ENCODE data around the gene THOC5.
"Not testable (repeated sequence)": the region's sequence is repeated elsewhere in the genome, so short reads cannot be mapped to it uniquely, and the experiment has no call there.

Gene THOC5

GRCh38 chr22:29510542-29510941 is 43.0 kb downstream of the THOC5 start:
- no peak for DNase-seq (ENCODE audit: low spot score)

GRCh38 chr22:29509815-29510214 is 43.7 kb downstream of the THOC5 start:
- no peak for DNase-seq (ENCODE audit: low spot score)

DNA sequence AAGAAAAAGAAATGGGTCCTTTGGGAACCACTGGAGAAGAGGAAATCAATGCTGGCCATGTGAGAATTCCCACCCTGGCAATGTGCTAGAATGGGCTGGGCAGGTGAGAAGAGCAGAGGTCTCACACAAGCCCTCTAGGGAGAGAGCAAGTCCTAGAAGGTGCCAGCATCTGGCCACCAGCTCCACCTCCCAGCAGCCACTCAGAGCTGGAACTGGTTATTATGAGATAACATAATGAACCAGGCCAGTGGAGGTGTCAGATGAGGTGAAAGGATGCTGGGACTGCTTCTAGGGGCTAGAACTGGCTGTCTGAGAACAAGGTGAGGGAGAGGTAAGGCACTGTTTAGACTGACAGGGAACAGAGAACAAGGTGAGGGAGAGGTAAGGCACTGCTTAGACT is 44.3 kb downstream of the THOC5 start:
- DNase-seq (ENCODE audit: low spot score) = no peak

- DNase-seq (ENCODE audit: low spot score) = no peak
Measured at GRCh38 chr22:29503811-29504372, 49.7 kb downstream of the THOC5 start.

DNA sequence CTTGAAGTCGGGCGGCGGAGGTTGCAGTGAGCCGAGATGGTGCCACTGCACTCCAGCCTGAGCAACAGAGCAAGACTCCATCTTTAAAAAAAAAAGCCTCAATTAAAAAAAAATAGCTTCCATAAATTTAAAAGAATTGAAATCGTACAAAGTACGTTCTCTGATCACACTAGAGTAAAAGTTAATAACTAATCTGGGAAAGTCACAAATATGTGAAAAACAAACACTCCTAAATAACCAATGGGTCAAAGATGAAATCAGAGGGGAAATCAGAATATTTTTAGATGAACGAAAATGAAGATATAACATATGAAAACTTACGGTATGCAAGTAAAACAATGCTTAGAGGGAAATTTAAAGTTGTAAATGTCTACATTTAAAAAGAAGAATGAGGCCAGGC is 53.7 kb downstream of the THOC5 start:
- DNase-seq (ENCODE audit: low spot score) = no peak

DNA sequence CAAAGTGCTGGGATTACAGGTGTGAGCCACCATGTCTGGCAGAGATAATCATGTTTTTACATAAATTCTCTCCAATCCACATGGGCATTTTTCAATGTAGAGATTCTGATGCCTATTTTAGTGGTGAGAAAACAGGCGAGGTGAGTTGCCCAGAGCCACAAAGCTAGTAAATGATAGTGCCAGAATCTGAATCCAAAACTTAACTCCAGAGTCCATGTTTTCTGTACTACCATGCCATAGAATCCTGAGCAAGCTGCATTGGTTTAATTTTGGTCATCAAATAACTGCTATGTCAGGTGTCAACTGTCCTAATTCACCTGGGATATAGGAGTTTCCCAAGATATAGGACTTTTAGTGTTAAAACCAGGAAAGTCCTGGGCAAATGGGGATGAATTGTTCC is 59.9 kb downstream of the THOC5 start:
- DNase-seq (ENCODE audit: low spot score) = no peak

DNA sequence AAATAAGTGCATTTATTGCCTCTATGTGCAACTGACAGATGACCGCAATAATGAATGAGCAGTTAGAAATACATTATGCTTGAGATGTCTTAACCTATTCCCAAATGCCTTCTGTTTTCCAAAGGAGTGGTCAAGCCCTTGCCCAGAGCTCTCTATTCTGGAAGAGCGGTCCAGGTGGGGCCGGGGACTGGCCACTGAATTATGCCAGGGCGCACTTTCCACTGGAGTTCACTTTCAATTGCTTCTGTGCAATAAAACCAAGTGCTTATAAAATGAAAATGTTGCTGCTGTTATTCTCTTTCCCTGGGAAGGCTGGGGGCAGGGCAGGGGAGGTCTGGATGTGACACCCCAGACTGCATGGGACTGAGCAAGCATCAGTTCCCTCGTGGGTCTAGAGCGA is 62.5 kb downstream of the THOC5 start:
- DNase-seq (ENCODE audit: low spot score) = no peak

DNA sequence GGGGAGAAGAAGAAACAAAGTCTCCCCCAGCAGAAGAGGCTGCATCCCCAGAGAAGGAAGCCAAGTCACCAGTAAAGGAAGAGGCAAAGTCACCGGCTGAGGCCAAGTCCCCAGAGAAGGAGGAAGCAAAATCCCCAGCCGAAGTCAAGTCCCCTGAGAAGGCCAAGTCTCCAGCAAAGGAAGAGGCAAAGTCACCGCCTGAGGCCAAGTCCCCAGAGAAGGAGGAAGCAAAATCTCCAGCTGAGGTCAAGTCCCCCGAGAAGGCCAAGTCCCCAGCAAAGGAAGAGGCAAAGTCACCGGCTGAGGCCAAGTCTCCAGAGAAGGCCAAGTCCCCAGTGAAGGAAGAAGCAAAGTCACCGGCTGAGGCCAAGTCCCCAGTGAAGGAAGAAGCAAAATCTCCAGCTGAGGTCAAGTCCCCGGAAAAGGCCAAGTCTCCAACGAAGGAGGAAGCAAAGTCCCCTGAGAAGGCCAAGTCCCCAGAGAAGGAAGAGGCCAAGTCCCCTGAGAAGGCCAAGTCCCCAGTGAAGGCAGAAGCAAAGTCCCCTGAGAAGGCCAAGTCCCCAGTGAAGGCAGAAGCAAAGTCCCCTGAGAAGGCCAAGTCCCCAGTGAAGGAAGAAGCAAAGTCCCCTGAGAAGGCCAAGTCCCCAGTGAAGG is 64.3 kb downstream of the THOC5 start:
- not testable (repeated sequence) for DNase-seq (ENCODE audit: low spot score)

GRCh38 chr22:29487426-29487986 is 66.1 kb downstream of the THOC5 start:
- DNase-seq (ENCODE audit: low spot score) = no peak

GRCh38 chr22:29485448-29485847 is 68.1 kb downstream of the THOC5 start:
- peak; percentile 24 for DNase-seq (ENCODE audit: low spot score)

DNA sequence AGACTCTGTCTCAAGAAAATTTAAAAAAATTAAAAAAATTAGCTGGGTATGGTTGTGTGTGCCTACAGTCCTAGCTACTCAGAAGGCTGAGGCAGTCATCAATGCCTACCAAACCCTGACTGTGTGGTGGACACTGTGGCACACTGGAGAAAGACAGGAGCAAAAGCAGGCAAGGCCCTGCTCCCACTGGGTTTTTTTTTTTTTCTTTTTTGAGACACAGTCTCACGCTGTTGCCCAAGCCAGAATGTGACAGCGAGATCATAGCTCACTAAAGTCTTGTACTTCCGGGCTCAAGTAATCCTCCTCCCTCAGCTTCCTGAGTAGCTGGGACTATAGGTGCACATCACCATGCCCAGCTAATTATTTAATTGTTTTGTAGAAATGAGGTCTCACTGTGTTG is 68.9 kb downstream of the THOC5 start:
- no peak for DNase-seq (ENCODE audit: low spot score)

DNA sequence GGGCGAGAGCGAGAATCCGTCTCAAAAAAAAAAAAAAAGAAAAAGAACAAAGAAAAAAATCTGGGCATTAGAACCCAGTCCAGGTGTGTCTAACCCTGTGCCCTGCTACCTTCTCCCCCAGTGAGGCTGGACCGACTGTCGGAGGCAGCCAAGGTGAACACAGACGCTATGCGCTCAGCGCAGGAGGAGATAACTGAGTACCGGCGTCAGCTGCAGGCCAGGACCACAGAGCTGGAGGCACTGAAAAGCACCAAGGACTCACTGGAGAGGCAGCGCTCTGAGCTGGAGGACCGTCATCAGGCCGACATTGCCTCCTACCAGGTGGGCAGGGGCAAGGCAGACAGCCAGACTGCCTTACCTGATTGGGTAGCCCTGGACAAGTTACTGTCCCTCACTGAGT is 70.3 kb downstream of the THOC5 start:
- DNase-seq (ENCODE audit: low spot score) = no peak

GRCh38 chr22:29482726-29483125 is 70.8 kb downstream of the THOC5 start:
- no peak for DNase-seq (ENCODE audit: low spot score)

DNA sequence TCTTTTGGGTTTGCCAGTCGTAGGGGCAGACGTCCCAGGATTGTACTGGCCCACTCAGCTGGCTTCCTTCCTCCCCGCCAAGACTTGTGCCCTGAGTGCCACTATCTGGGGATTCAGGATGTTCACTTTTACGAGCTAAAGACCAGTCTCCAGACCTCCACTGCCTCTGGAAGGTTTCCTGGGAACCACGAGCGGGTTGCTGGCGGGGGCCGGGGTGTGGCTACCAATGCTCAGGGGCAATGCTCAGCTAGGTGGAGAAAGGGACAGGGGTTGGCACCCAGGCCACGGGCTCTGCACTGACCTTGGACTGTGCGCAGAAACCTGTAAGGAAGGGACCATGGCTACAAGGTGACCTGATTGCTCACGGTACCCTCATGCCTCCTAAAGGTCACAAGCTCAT is 71.3 kb downstream of the THOC5 start:
- no peak for DNase-seq (ENCODE audit: low spot score)

DNA sequence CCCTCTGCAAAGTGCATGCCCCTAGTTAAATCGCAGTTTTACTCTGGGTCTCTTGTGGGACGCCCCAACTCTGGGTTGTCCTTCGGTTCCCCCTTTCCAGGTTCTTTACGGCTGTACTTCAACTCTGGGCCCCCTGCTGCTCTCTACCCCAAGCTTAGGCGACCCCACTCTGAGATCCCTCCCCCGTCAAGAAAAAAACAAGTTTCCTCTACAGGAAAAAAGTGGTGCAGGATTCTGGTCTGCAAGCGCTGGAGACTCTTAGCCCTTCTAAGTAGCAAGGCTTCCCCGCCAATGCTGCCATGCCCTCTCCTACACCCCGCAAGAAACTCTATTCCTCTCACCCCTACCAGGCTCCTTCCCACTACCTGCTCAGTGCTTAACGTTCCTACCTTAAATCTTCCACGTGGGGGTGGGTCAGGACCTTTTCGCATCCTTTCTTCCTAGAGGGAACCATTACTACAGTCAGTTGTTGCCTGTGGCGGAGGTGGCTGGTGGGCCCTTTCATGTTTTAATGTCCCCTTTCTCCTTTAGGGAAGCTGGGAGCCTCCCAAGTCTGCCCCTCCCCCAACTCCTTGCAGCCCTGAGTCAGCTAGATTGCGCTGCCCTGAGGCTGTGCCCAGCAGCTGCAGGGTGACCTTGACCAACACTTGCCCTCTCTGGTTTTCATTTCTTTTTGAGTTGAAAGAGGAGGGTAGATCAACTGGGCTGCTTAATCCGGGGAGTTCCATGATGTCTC is 72.1 kb downstream of the THOC5 start:
- no peak for DNase-seq (ENCODE audit: low spot score)

- DNase-seq (ENCODE audit: low spot score) = peak; percentile 69
Measured at GRCh38 chr22:29480512-29481264, 72.9 kb downstream of the THOC5 start.

- DNase-seq (ENCODE audit: low spot score) = no peak
Measured at GRCh38 chr22:29480262-29480511, 73.4 kb downstream of the THOC5 start.

GRCh38 chr22:29479417-29480261 is 73.9 kb downstream of the THOC5 start, which contains the start of gene NEFH:
NEFH (plus strand) TSS chr22:29480218; CDS start chr22:29480263, 45 bp downstream.
- DNase-seq (ENCODE audit: low spot score) = peak; percentile 53

- DNase-seq (ENCODE audit: low spot score) = no peak
Measured at GRCh38 chr22:29478326-29479276, 75.0 kb downstream of the THOC5 start.

- peak; percentile 55 for DNase-seq (ENCODE audit: low spot score)
Measured at GRCh38 chr22:29477723-29478318, 75.7 kb downstream of the THOC5 start.

All from SK-N-DZ (cell line).